K562 (cell line): ENCODE data around the gene EXOC3L2. TPM values are rescaled to one million over a fixed set of nuclear protein-coding genes. Genes with fewer than 3 reads are reported as not detected.

Experiments
- ATAC-seq: fragments of 200-7000 bp; cut with Tn5 transposase; 3 replicates; pipeline ENCODE4 v1.9.1; 2020; ENCODE audit warnings: moderate library complexity
- BruUV-seq: library from RNA; stranded (reverse); fragments of 400-500 nt; replicated peaks from 2 replicates; lab custom pipeline; 2021; lab: Mats Ljungman, UMichigan
- CTCF ChIA-PET: fragments of 300-600 bp; formaldehyde crosslinking; extraction: SDS; loops from one replicate; lab custom pipeline; 2021; ENCODE audit warnings: low intra/inter-chr PET ratio; lab: Yijun Ruan, JAX
- POLR2A ChIA-PET: fragments of 300-600, 350-650 bp; sonication (Branson Sonifier 250); formaldehyde crosslinking; extraction: SDS; loops from one replicate; lab custom pipeline; 2021; ENCODE audit warnings: antibody characterized with exemption, inconsistent platforms; lab: Yijun Ruan, JAX
- DNase-seq, 4 experiments: peaks; one replicate each; pipeline versions ENCODE4 v3.0.0 to v3.0.0-alpha.2; 2011 to 2018; ENCODE audit warnings: low spot score in 3 of 4, mixed read lengths in 3 of 4; ENCODE audit errors: extremely low read depth in 1 of 4
- FAIRE-seq: peaks from 2 replicates; lab custom pipeline; 2011; peaks lifted over from hg19 to GRCh38; lab: Jason Lieb, UNC
- H2AFZ ChIP-seq: 2 replicates; pipeline ENCODE4 v1.6.0; 2011; ENCODE audit warnings: low read depth, low read length, control low read depth, inconsistent platforms
- H3K27ac ChIP-seq: fragments of 200-600 bp; 3 replicates; pipeline ENCODE4 v1.8.0; 2011; ENCODE audit warnings: low read depth, mild to moderate bottlenecking, control low read depth, inconsistent platforms, low read length, moderate library complexity, mixed read lengths; ENCODE audit errors: extremely low read depth
- H3K27me3 ChIP-seq, 2 experiments: fragments of 300-600 bp in 1 of 2; 2 replicates in 1 of 2; 3 replicates in 1 of 2; pipeline versions ENCODE4 v1.6.0 to v1.8.0; 2011; ENCODE audit warnings: inconsistent platforms in 2 of 2, low read length in 2 of 2, mild to moderate bottlenecking in 1 of 2, mixed read lengths in 1 of 2, moderate library complexity in 1 of 2; ENCODE audit not compliant: control insufficient read depth in 2 of 2, insufficient read depth in 2 of 2
- H3K36me3 ChIP-seq: fragments of 300-600 bp; 3 replicates; pipeline ENCODE4 v1.8.0; 2011; ENCODE audit warnings: mild to moderate bottlenecking, low read length, inconsistent platforms; ENCODE audit not compliant: control insufficient read depth, insufficient read depth
- H3K4me1 ChIP-seq, 2 experiments: fragments of 200-600 bp in 1 of 2; replicated peaks in 1 of 2; 2 replicates in 1 of 2; 3 replicates in 1 of 2; pipeline versions ENCODE4 v1.5.1 to v1.8.0; 2011; ENCODE audit warnings: inconsistent platforms in 2 of 2, low read length in 2 of 2, mild to moderate bottlenecking in 1 of 2, mixed read lengths in 1 of 2, moderate library complexity in 1 of 2; ENCODE audit not compliant: control insufficient read depth in 2 of 2, insufficient read depth in 2 of 2
- H3K4me2 ChIP-seq: 2 replicates; pipeline ENCODE4 v1.6.1; 2011; ENCODE audit warnings: low read length, control low read depth, inconsistent platforms, mixed read lengths; ENCODE audit not compliant: insufficient read depth
- H3K4me3 ChIP-seq: fragments of 200-600 bp; sonication (generic), shearing (Covaris generic); 2 replicates; pipeline ENCODE4 v1.5.1; 2016; ENCODE audit warnings: control low read depth, inconsistent platforms
- H3K79me2 ChIP-seq: fragments of 200-600 bp; 3 replicates; pipeline ENCODE4 v1.8.0; 2011; ENCODE audit warnings: low read length, inconsistent platforms; ENCODE audit not compliant: control insufficient read depth, insufficient read depth
- H3K9ac ChIP-seq, 2 experiments: 2 replicates each; pipeline versions ENCODE4 v1.6.0 to v1.6.1; 2011; ENCODE audit warnings: low read depth in 2 of 2, low read length in 2 of 2, control low read depth in 1 of 2, inconsistent platforms in 1 of 2, mild to moderate bottlenecking in 1 of 2, mixed read lengths in 1 of 2; ENCODE audit not compliant: insufficient read depth in 1 of 2
- H3K9me1 ChIP-seq: one replicate; pipeline ENCODE4 v1.6.0; 2011; ENCODE audit warnings: inconsistent platforms, mild to moderate bottlenecking, low read length, moderate library complexity; ENCODE audit not compliant: control insufficient read depth, insufficient read depth
- H3K9me3 ChIP-seq: replicated peaks from 2 replicates; pipeline ENCODE4 v1.5.1; 2011; ENCODE audit warnings: low read depth, low read length, inconsistent platforms; ENCODE audit not compliant: control insufficient read depth, insufficient read depth
- H4K20me1 ChIP-seq: replicated peaks from 2 replicates; pipeline ENCODE4 v1.6.1; 2011; ENCODE audit warnings: low read length, inconsistent platforms, mixed read lengths; ENCODE audit not compliant: control insufficient read depth, insufficient read depth
- FOXM1 ChIP-seq, 2 experiments: fragments of 450-650 bp in 1 of 2; sonication (generic) in 1 of 2; formaldehyde crosslinking in 1 of 2; IDR thresholded peaks; 2 replicates each; pipeline versions ENCODE4 v1.6.1 to v1.9.0; 2017 to 2022; ENCODE audit warnings: low read depth in 2 of 2, mild to moderate bottlenecking in 2 of 2, missing genetic modification reagents in 1 of 2, moderate library complexity in 1 of 2
- MAFG ChIP-seq: fragments of 450-650 bp; conservative IDR thresholded peaks from 2 replicates; pipeline ENCODE4 v1.6.1; 2016; ENCODE audit warnings: missing genetic modification characterization, missing compliant biosample characterization
- POLR2AphosphoS5 ChIP-seq: IDR thresholded peaks from 2 replicates; pipeline ENCODE4 v1.6.1; 2011; ENCODE audit warnings: mild to moderate bottlenecking, low read depth, low read length, moderate library complexity; ENCODE audit not compliant: control insufficient read depth, insufficient read depth
- STAT5A ChIP-seq: IDR thresholded peaks from 2 replicates; pipeline ENCODE4 v1.6.1; 2012; ENCODE audit warnings: low read length, inconsistent platforms, borderline replicate concordance
- THAP7 ChIP-seq: fragments of 250-450 bp; sonication (Bioruptor Pico); IDR thresholded peaks from 2 replicates; pipeline ENCODE4 v1.5.0; 2021
- ZBTB1 ChIP-seq: sonication (generic); formaldehyde crosslinking; IDR thresholded peaks from 2 replicates; pipeline ENCODE4 v1.8.1; 2023; ENCODE audit warnings: missing genetic modification reagents, low read depth, mild to moderate bottlenecking, borderline replicate concordance
- ZBTB43 ChIP-seq: sonication (generic); formaldehyde crosslinking; IDR thresholded peaks from 2 replicates; pipeline ENCODE4 v1.8.0; 2023; ENCODE audit warnings: mild to moderate bottlenecking, missing genetic modification reagents
- ZHX1 ChIP-seq: fragments of 150-350 bp; conservative IDR thresholded peaks from 2 replicates; pipeline ENCODE4 v1.6.1; 2014; ENCODE audit warnings: low read length
- ZNF408 ChIP-seq: fragments of 250-450 bp; sonication (Bioruptor Pico); IDR thresholded peaks from 2 replicates; pipeline ENCODE4 v1.4.0; 2020; ENCODE audit warnings: low read depth, mild to moderate bottlenecking, moderate library complexity
- WGBS: fragments of 100-300 bp; shearing (Covaris generic); methylation state at CpG from one replicate; pipeline ENCODE4 v1.1.6; 2016; ENCODE audit warnings: low coverage, mixed read lengths; ENCODE audit not compliant: insufficient coverage; ENCODE audit errors: missing lambda C conversion rate; 5-methylcytosine and 5-hydroxymethylcytosine counted together
- in situ Hi-C: fragments of 300-500 bp; cut with MboI; formaldehyde crosslinking; loops from 4 replicates; pipeline ENCODE4 v1.15.0; 2018; ENCODE audit warnings: inconsistent platforms, mixed read lengths
- intact Hi-C: fragments of 100-400 bp; cut with micrococcal nuclease; formaldehyde crosslinking; loops from 2 replicates; pipeline ENCODE4 v1.14.2; 2022
- polyA plus RNA-seq, 8 experiments: library from polyadenylated mRNA; depleted of rRNA in 4 of 8; stranded (reverse) in 5 of 8; unstranded in 3 of 8; fragments of >200 nt; fragmentation: Nextera tagmentation in 2 of 8; fragmentation: Illumina TruSeq in 1 of 8; extraction: Ambion mirVana in 2 of 8; extraction: Trizol in 1 of 8; gene quantifications; 2 replicates each; pipeline versions ENCODE4 v1.2.1 to v1.2.3, GENCODE V29; 2011 to 2014; ENCODE audit warnings: inconsistent platforms in 1 of 8, missing spikeins in 1 of 8
- total RNA-seq, 7 experiments: library from RNA; depleted of rRNA in 6 of 7; stranded (reverse); fragments of >200 nt in 6 of 7; fragmentation: Illumina TruSeq in 2 of 7; extraction: Trizol in 2 of 7; gene quantifications; 2 replicates each; pipeline versions ENCODE4 v1.2.1 to v1.2.3, GENCODE V29; 2011 to 2021; ENCODE audit warnings: low replicate concordance in 1 of 7

The EXOC3L2 gene
- total and polyA plus RNA-seq, 9 of the 15 experiments (the other 6 are each of a cell fraction or from before 2014, with no cell fraction given), result 0.31 to 19.0 (median 2.4) TPM

GRCh38 chr19:45180936-45181335, 64.3 kb downstream of the EXOC3L2 start:
- H3K4me2 ChIP-seq, result peak overlapping the region; percentile 39; the same call in 1 of the 2 replicates
- H3K9me3 ChIP-seq, result no peaks in the 10 kb centered on the region
- no peaks in the 10 kb centered on the region for H3K27me3 ChIP-seq
- intact Hi-C loops (no loop called here), in situ Hi-C loops (no loop called here)
- BruUV-seq, result no TSS peak
- 65% methylated on average over 6 of the region's 7 CpGs for WGBS
- peak in 3 of 4 experiments; percentile 35 to 48 (median 39) for DNase-seq
- no peak for FAIRE-seq
- H2AFZ ChIP-seq, result no peak overlapping the region
- CTCF ChIA-PET, result no interaction called here
- no peaks in the 10 kb centered on the region for H3K9me1 ChIP-seq
- POLR2A ChIA-PET, result interaction anchor here (0.6 to 1.4 kb wide), 8 partner anchors 9 to 156 kb away, joined by 3 to 6 read pairs (median 4); no protein-coding TSS in a partner anchor
- no peak overlapping the region for H3K27ac ChIP-seq
- H3K4me3 ChIP-seq, result no peak overlapping the region
- H4K20me1 ChIP-seq, result no peaks in the 10 kb centered on the region
- H3K79me2 ChIP-seq, result peaks cover 42% of the 10 kb centered on the region
- peak overlapping the region in 1 of 2 experiments; percentile 23; a peak in 1 of 4 replicates for H3K9ac ChIP-seq
- TF ChIP-seq STAT5A (no peak), ZBTB1 (no peak), FOXM1 (IDR thresholded peaks at IDR 0.05; ENCODE audit: low read depth) (no peak), FOXM1 (CRISPR knock-in tag; IDR thresholded peaks at IDR 0.05; ENCODE audit: low read depth) (peak; percentile 54; the same call in 1 of the 2 replicates)
- H3K36me3 ChIP-seq, result peaks cover 13% of the 10 kb centered on the region; the same call in 2 of the 3 replicates
- H3K4me1 ChIP-seq, result peaks cover 14 to 45% of the 10 kb centered on the region in 2 experiments
- ATAC-seq, result no peak

GRCh38 chr19:45179892-45180370, 65.3 kb downstream of the EXOC3L2 start:
- no peaks in the 10 kb centered on the region for H3K27me3 ChIP-seq
- WGBS, result 4% methylated on average over 9 of the region's 9 CpGs
- CTCF ChIA-PET, result interaction anchor here (0.6 kb wide), 1 partner anchor 190 kb away, joined by 4 read pairs; no protein-coding TSS in a partner anchor
- peak overlapping the region; percentile 93 for H3K4me2 ChIP-seq
- peak overlapping the region; percentile 94 for H2AFZ ChIP-seq
- in situ Hi-C loops, result no loop called here
- H3K4me3 ChIP-seq, result peak overlapping the region; percentile 72
- no peaks in the 10 kb centered on the region for H3K9me3 ChIP-seq
- ATAC-seq, result no peak
- H3K4me1 ChIP-seq, result peaks cover 14 to 43% of the 10 kb centered on the region in 2 experiments
- no TSS peak for BruUV-seq
- POLR2A ChIA-PET, result interaction anchor here (0.6 to 1.8 kb wide), 6 partner anchors 10 to 151 kb away, joined by 3 to 6 read pairs (median 4); partner anchors contain the start of gene EXOC3L2
- peak in 3 of 4 experiments; percentile 32 to 42 (median 41) for DNase-seq
- no peaks in the 10 kb centered on the region for H3K9me1 ChIP-seq
- H3K36me3 ChIP-seq, result peaks cover 13% of the 10 kb centered on the region; the same call in 2 of the 3 replicates
- H3K9ac ChIP-seq, result peak overlapping the region; percentile 80 to 99
- H3K27ac ChIP-seq, result peak overlapping the region; percentile 74
- intact Hi-C loops, result no loop called here
- no peaks in the 10 kb centered on the region for H4K20me1 ChIP-seq
- H3K79me2 ChIP-seq, result peaks cover 42% of the 10 kb centered on the region
- no peak for FAIRE-seq
- TF ChIP-seq ZBTB43 (CRISPR knock-in tag) (no peak), MAFG (tag) (no peak), POLR2AphosphoS5 (no peak), ZHX1 (no peak), ZNF408 (CRISPR knock-in tag) (no peak), THAP7 (CRISPR knock-in tag) (no peak)
